Keratinocyte (primary cell): ENCODE measurements around the gene KIF5A. TPM values are rescaled to one million over a fixed set of nuclear protein-coding genes. Genes with fewer than 3 reads are reported as not detected.

ENCODE experiments used
- DNase-seq: peaks from one replicate; pipeline ENCODE4 v3.0.0-alpha.2; 2011; ENCODE audit warnings: low read depth, missing footprints, low spot score
- FAIRE-seq: peaks from 2 replicates; lab custom pipeline; 2011; peaks lifted over from hg19 to GRCh38; lab: Jason Lieb, UNC
- H2AFZ ChIP-seq: 2 replicates; pipeline ENCODE4 v1.6.0; 2012; ENCODE audit warnings: low read length, control low read depth, inconsistent platforms; ENCODE audit not compliant: control insufficient read depth
- H3K27ac ChIP-seq: 2 replicates; pipeline ENCODE4 v1.5.1; 2011; ENCODE audit warnings: low read length; ENCODE audit not compliant: control insufficient read depth, insufficient read depth
- H3K27me3 ChIP-seq: 3 replicates; pipeline ENCODE4 v1.6.0; 2011; ENCODE audit warnings: low read length; ENCODE audit not compliant: control insufficient read depth, insufficient read depth; ENCODE audit errors: extremely low read depth
- H3K36me3 ChIP-seq, 2 experiments: 2 replicates in 1 of 2; 3 replicates in 1 of 2; pipeline ENCODE4 v1.5.1; 2011; ENCODE audit warnings: low read length in 2 of 2, mild to moderate bottlenecking in 1 of 2; ENCODE audit not compliant: control insufficient read depth in 2 of 2, insufficient read depth in 2 of 2; ENCODE audit errors: extremely low read depth in 1 of 2
- H3K4me1 ChIP-seq: 3 replicates; pipeline ENCODE4 v1.5.1; 2011; ENCODE audit warnings: low read length; ENCODE audit not compliant: control insufficient read depth, insufficient read depth; ENCODE audit errors: extremely low read depth
- H3K4me2 ChIP-seq: 3 replicates; pipeline ENCODE4 v1.6.0; 2011; ENCODE audit warnings: low read depth, low read length; ENCODE audit not compliant: control insufficient read depth, insufficient read depth; ENCODE audit errors: extremely low read depth
- H3K4me3 ChIP-seq, 3 experiments: fragments of 200-600 bp in 1 of 3; sonication (generic) in 1 of 3; 2 replicates in 2 of 3; 3 replicates in 1 of 3; pipeline ENCODE4 v1.5.1; 2011 to 2016; ENCODE audit warnings: low read length in 3 of 3, mild to moderate bottlenecking in 3 of 3, control low read depth in 2 of 3, inconsistent platforms in 1 of 3, low read depth in 1 of 3, mixed read lengths in 1 of 3, mixed run types in 1 of 3, moderate library complexity in 1 of 3; ENCODE audit not compliant: control insufficient read depth in 2 of 3, insufficient read depth in 2 of 3; ENCODE audit errors: extremely low read depth in 1 of 3
- H3K79me2 ChIP-seq: 2 replicates; pipeline ENCODE4 v1.6.0; 2012; ENCODE audit warnings: low read length; ENCODE audit not compliant: control insufficient read depth, insufficient read depth
- H3K9ac ChIP-seq: 3 replicates; pipeline ENCODE4 v1.6.0; 2011; ENCODE audit warnings: low read length; ENCODE audit not compliant: control insufficient read depth, insufficient read depth; ENCODE audit errors: extremely low read depth
- H3K9me1 ChIP-seq: 3 replicates; pipeline ENCODE4 v1.6.0; 2011; ENCODE audit warnings: low read length; ENCODE audit not compliant: control insufficient read depth, insufficient read depth; ENCODE audit errors: extremely low read depth
- H3K9me3 ChIP-seq: 2 replicates; pipeline ENCODE4 v1.5.1; 2012; ENCODE audit warnings: low read depth, low read length; ENCODE audit not compliant: control insufficient read depth
- H4K20me1 ChIP-seq: 3 replicates; pipeline ENCODE4 v1.6.0; 2011; ENCODE audit warnings: low read length; ENCODE audit not compliant: control insufficient read depth, insufficient read depth; ENCODE audit errors: extremely low read depth
- CTCF ChIP-seq, 3 experiments: IDR thresholded peaks in 1 of 3; conservative IDR thresholded peaks in 1 of 3; optimal IDR thresholded peaks in 1 of 3; 2 replicates in 2 of 3; 3 replicates in 1 of 3; pipeline versions ENCODE3 to v1.5.1; 2011; ENCODE audit warnings: low read length in 3 of 3, mild to moderate bottlenecking in 3 of 3, moderate library complexity in 2 of 3, control low read depth in 1 of 3, inconsistent platforms in 1 of 3; ENCODE audit not compliant: insufficient read depth in 2 of 3; ENCODE audit errors: extremely low read depth in 1 of 3
- EZH2 ChIP-seq: IDR thresholded peaks from one replicate; pipeline ENCODE4 v1.6.1; 2012; ENCODE audit warnings: inconsistent platforms, mild to moderate bottlenecking, low read length, moderate library complexity
- dilution Hi-C: fragments of 300-500 bp; cut with MboI; formaldehyde crosslinking; loops from one replicate; pipeline ENCODE4 v1.7.0; 2020; ENCODE audit warnings: low sequenced_read_pairs; ENCODE audit not compliant: extremely low pct_ligation_motif_present
- polyA plus RNA-seq, 5 experiments: library from polyadenylated mRNA; depleted of rRNA in 3 of 5; stranded (reverse) in 3 of 5; stranded (forward) in 1 of 5; unstranded in 1 of 5; fragments of >200 nt; gene quantifications; 1 replicate in 1 of 5; 2 replicates in 3 of 5; 3 replicates in 1 of 5; pipeline versions ENCODE4 v1.2.1 to v1.2.3, GENCODE V29; 2011 to 2012; ENCODE audit warnings: missing spikeins in 2 of 5, low read depth in 1 of 5, low replicate concordance in 1 of 5

The KIF5A gene
- polyA plus RNA-seq, 1 donor (not counting 4 experiments of a cell fraction or from before 2014, with no cell fraction given) = 0.05 TPM

- Histone ChIP-seq H3K4me2 (no peak overlapping the region), H3K4me1 (peaks cover 17% of the 10 kb centered on the region), H3K27ac (no peak overlapping the region), H3K36me3 (no peaks in the 10 kb centered on the region), H3K4me3 (no peak overlapping the region), H3K79me2 (no peaks in the 10 kb centered on the region), H3K27me3 (peaks cover 99% of the 10 kb centered on the region), H4K20me1 (peaks cover 3% of the 10 kb centered on the region), H3K9ac (no peak overlapping the region), H3K9me3 (no peaks in the 10 kb centered on the region), H3K9me1 (no peaks in the 10 kb centered on the region), H2AFZ (no peak overlapping the region)
- DNase-seq (no peak), FAIRE-seq (no peak)
- dilution Hi-C loops = no loop called here
- TF ChIP-seq EZH2 = peak; percentile 49
- TF ChIP-seq CTCF (optimal IDR thresholded peaks at IDR 0.05 in 1 of 3, IDR thresholded peaks at IDR 0.05 in 1 of 3, conservative IDR thresholded peaks at IDR 0.05 in 1 of 3; ENCODE audit: extremely low read depth in 1 of 3, insufficient read depth in 2 of 3, low read length in 3 of 3) = no peak
Measured at GRCh38 chr12:57623811-57624390, 74.1 kb downstream of the KIF5A start.

GRCh38 chr12:57624441-57625220 lies 74.8 kb downstream of the KIF5A start:
- Histone ChIP-seq H3K79me2 (no peaks in the 10 kb centered on the region), H3K4me1 (peaks cover 16% of the 10 kb centered on the region), H3K36me3 (no peaks in the 10 kb centered on the region), H4K20me1 (peaks cover 3% of the 10 kb centered on the region), H3K9ac (no peak overlapping the region), H3K9me3 (no peaks in the 10 kb centered on the region), H3K9me1 (no peaks in the 10 kb centered on the region), H3K27me3 (peaks cover 96% of the 10 kb centered on the region), H3K4me2 (no peak overlapping the region), H3K4me3 (no peak overlapping the region), H3K27ac (no peak overlapping the region), H2AFZ (no peak overlapping the region)
- dilution Hi-C loops = no loop called here
- TF ChIP-seq CTCF (optimal IDR thresholded peaks at IDR 0.05 in 1 of 3, IDR thresholded peaks at IDR 0.05 in 1 of 3, conservative IDR thresholded peaks at IDR 0.05 in 1 of 3; ENCODE audit: extremely low read depth in 1 of 3, insufficient read depth in 2 of 3, low read length in 3 of 3) (no peak), EZH2 (no peak)
- DNase-seq (no peak), FAIRE-seq (no peak)
